Neuronal stem cell (in vitro differentiated cells): ENCODE results near the gene RPS6KA2.

Source experiments
- DNase-seq: peaks from one replicate; pipeline ENCODE4 v3.0.0-alpha.2; 2013; ENCODE audit warnings: low spot score
- H2AFZ ChIP-seq: one replicate; pipeline ENCODE4 v1.6.1; 2013; ENCODE audit warnings: mild to moderate bottlenecking, low read length, inconsistent platforms
- H2AK5ac ChIP-seq: 2 replicates; pipeline ENCODE4 v1.6.1; 2013; ENCODE audit warnings: low read depth, mild to moderate bottlenecking, inconsistent platforms, low read length, moderate library complexity, mixed read lengths
- H2BK120ac ChIP-seq: 2 replicates; pipeline ENCODE4 v1.6.1; 2013; ENCODE audit warnings: low read depth, mild to moderate bottlenecking, inconsistent platforms, low read length, moderate library complexity, mixed read lengths
- H2BK12ac ChIP-seq: one replicate; pipeline ENCODE4 v1.6.1; 2013; ENCODE audit warnings: low read length, inconsistent platforms
- H2BK15ac ChIP-seq: 2 replicates; pipeline ENCODE4 v1.6.1; 2013; ENCODE audit warnings: mild to moderate bottlenecking, low read length, inconsistent platforms, mixed read lengths
- H2BK5ac ChIP-seq: one replicate; pipeline ENCODE4 v1.6.1; 2013; ENCODE audit warnings: inconsistent platforms, mild to moderate bottlenecking, low read length, moderate library complexity
- H3K14ac ChIP-seq: one replicate; pipeline ENCODE4 v1.6.1; 2013; ENCODE audit warnings: low read length, inconsistent platforms
- H3K18ac ChIP-seq: 2 replicates; pipeline ENCODE4 v1.6.1; 2013; ENCODE audit warnings: low read length, inconsistent platforms
- H3K23ac ChIP-seq: 2 replicates; pipeline ENCODE4 v1.6.1; 2013; ENCODE audit warnings: low read depth, mild to moderate bottlenecking, mixed read lengths, low read length, inconsistent platforms; ENCODE audit not compliant: poor library complexity
- H3K27ac ChIP-seq: replicated peaks from 3 replicates; pipeline ENCODE4 v1.5.1; 2013; ENCODE audit warnings: low read length, inconsistent platforms
- H3K27me3 ChIP-seq, 3 experiments: 2 replicates each; pipeline ENCODE4 v1.6.1; 2013; ENCODE audit warnings: low read length in 3 of 3, mild to moderate bottlenecking in 2 of 3, inconsistent platforms in 1 of 3, low read depth in 1 of 3, mixed read lengths in 1 of 3, moderate library complexity in 1 of 3; ENCODE audit not compliant: control insufficient read depth in 3 of 3, insufficient read depth in 3 of 3
- H3K36me3 ChIP-seq, 2 donors: replicated peaks in 1 of 2; 2 replicates each; pipeline ENCODE4 v1.6.1; 2013; ENCODE audit warnings: low read length in 2 of 2; ENCODE audit not compliant: control insufficient read depth in 2 of 2, insufficient read depth in 2 of 2
- H3K4ac ChIP-seq: 2 replicates; pipeline ENCODE4 v1.6.1; 2013; ENCODE audit warnings: inconsistent platforms, mild to moderate bottlenecking, low read length, moderate library complexity
- H3K4me1 ChIP-seq, 2 donors: 1 replicate in 1 of 2; 2 replicates in 1 of 2; pipeline ENCODE4 v1.6.1; 2013; ENCODE audit warnings: low read length in 2 of 2, low read depth in 1 of 2; ENCODE audit not compliant: control insufficient read depth in 2 of 2, insufficient read depth in 1 of 2
- H3K4me2 ChIP-seq: one replicate; pipeline ENCODE4 v1.6.1; 2013; ENCODE audit warnings: mild to moderate bottlenecking, low read length, inconsistent platforms; ENCODE audit not compliant: insufficient read depth, poor library complexity, severe bottlenecking
- H3K4me3 ChIP-seq, 2 donors: 2 replicates each; pipeline ENCODE4 v1.5.1; 2013; ENCODE audit warnings: low read length in 2 of 2, mild to moderate bottlenecking in 2 of 2, inconsistent platforms in 1 of 2, moderate library complexity in 1 of 2
- H3K79me1 ChIP-seq: one replicate; pipeline ENCODE4 v1.6.1; 2013; ENCODE audit warnings: low read depth, mild to moderate bottlenecking, inconsistent platforms, low read length, moderate library complexity
- H3K9ac ChIP-seq: one replicate; pipeline ENCODE4 v1.6.1; 2013; ENCODE audit warnings: mild to moderate bottlenecking, low read depth, low read length, inconsistent platforms; ENCODE audit not compliant: poor library complexity
- H3K9me3 ChIP-seq, 2 donors: replicated peaks in 1 of 2; 2 replicates each; pipeline versions ENCODE3 to v1.6.1; 2013; ENCODE audit warnings: low read length in 2 of 2, mild to moderate bottlenecking in 2 of 2, inconsistent platforms in 1 of 2, low read depth in 1 of 2, mixed read lengths in 1 of 2, moderate library complexity in 1 of 2; ENCODE audit not compliant: control insufficient read depth in 2 of 2, insufficient read depth in 1 of 2
- H4K8ac ChIP-seq: one replicate; pipeline ENCODE4 v1.6.1; 2013; ENCODE audit warnings: low read depth, mild to moderate bottlenecking, inconsistent platforms, low read length, moderate library complexity
- H4K91ac ChIP-seq: one replicate; pipeline ENCODE4 v1.6.1; 2013; ENCODE audit warnings: low read length, low read depth, mild to moderate bottlenecking, inconsistent platforms; ENCODE audit not compliant: poor library complexity
- WGBS, 2 donors: extraction: QIAGEN DNeasy Blood & Tissue Kit; methylation state at CpG; one replicate each; pipeline ENCODE4 v1.1.7; 2013; ENCODE audit warnings: missing lambda C conversion rate in 2 of 2, mixed read lengths in 1 of 2; ENCODE audit not compliant: insufficient read length in 2 of 2, insufficient replicate concordance in 1 of 2; ENCODE audit errors: extremely low coverage in 2 of 2; 5-methylcytosine and 5-hydroxymethylcytosine counted together

RPS6KA2 gene

DNA sequence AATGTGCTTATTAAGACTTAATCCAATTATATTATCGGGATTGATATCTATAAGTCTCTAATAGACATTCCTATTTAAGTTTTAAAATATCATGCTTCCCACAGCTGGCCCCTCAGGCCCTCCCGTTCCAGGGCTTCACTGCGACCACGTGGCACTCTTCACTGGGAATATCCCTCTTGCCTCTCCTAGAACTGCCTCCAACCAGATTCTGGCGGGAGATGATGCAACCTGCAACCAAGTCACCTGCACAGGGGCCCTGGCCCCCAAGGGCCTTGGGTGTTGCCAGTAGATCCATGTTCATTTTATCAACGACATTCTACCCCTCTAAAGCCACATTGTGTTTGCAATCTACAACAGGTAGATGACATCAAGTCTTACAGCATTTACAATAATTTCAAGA, 22.1 kb downstream of the RPS6KA2 start:
- Histone ChIP-seq H3K36me3 (peaks cover 0 to 13% of the 10 kb centered on the region in 2 donors), H3K27me3 (no peaks in the 10 kb centered on the region), H2BK12ac (no peak overlapping the region), H3K9ac (no peak overlapping the region), H4K8ac (no peak overlapping the region), H3K27ac (no peak overlapping the region), H3K4me1 (no peaks in the 10 kb centered on the region), H2BK120ac (no peak overlapping the region), H4K91ac (no peak overlapping the region), H3K4ac (no peak overlapping the region), H3K4me3 (no peak overlapping the region), H2AK5ac (no peak overlapping the region), H2AFZ (no peak overlapping the region), H2BK5ac (no peak overlapping the region), H3K79me1 (peaks cover 5% of the 10 kb centered on the region), H3K23ac (no peak overlapping the region), H3K14ac (no peak overlapping the region), H2BK15ac (no peak overlapping the region), H3K18ac (no peak overlapping the region), H3K4me2 (no peak overlapping the region), H3K9me3 (peaks cover 1 to 19% of the 10 kb centered on the region in 2 donors)
- no peak for DNase-seq
- no CpG with 5 or more reads among the region's 6 CpGs for WGBS, 2 donors

DNA sequence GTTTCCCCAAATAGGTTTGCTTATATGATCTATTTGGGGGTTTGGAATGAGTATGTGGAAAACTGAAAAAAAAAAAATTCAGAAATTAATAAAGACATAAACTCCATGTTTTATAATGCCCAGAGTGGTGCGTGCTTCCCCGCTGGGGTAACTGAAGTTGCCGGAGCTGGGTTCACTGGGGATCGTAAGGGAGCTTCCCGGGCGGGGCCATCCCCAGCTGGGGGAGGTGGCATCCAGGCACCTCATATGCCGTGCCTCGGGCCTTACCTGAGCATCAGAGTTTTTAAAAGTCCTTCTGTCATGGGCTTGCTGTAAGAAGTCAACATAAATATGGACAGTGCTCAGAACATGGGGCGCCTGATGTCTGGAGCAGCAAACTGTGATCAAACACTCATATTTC, 22.7 kb downstream of the RPS6KA2 start:
- no peak overlapping the region for H2AFZ ChIP-seq
- no CpG with 5 or more reads among the region's 9 CpGs for WGBS, 2 donors

GRCh38 chr6:166603043-166603690, 23.9 kb downstream of the RPS6KA2 start:
- H3K18ac ChIP-seq = no peak overlapping the region
- no peak overlapping the region for H3K4ac ChIP-seq
- peaks cover 1 to 19% of the 10 kb centered on the region in 2 donors for H3K9me3 ChIP-seq
- no peak overlapping the region for H3K27ac ChIP-seq
- no peak overlapping the region for H3K4me2 ChIP-seq
- H3K23ac ChIP-seq = no peak overlapping the region
- H3K14ac ChIP-seq = no peak overlapping the region
- no CpG with 5 or more reads among the region's 14 CpGs for WGBS, 2 donors
- H4K91ac ChIP-seq = no peak overlapping the region
- H2BK120ac ChIP-seq = no peak overlapping the region
- no peak overlapping the region for H2AK5ac ChIP-seq
- H3K79me1 ChIP-seq = peaks cover 4% of the 10 kb centered on the region
- DNase-seq = no peak
- H3K9ac ChIP-seq = no peak overlapping the region
- no peak overlapping the region for H2AFZ ChIP-seq
- H4K8ac ChIP-seq = no peak overlapping the region
- no peak overlapping the region for H2BK5ac ChIP-seq
- peaks cover 0 to 7% of the 10 kb centered on the region in 2 donors for H3K4me1 ChIP-seq
- H3K4me3 ChIP-seq = no peak overlapping the region
- H2BK12ac ChIP-seq = no peak overlapping the region
- H3K36me3 ChIP-seq = peaks cover 0 to 12% of the 10 kb centered on the region in 2 donors
- H3K27me3 ChIP-seq = no peaks in the 10 kb centered on the region
- no peak overlapping the region for H2BK15ac ChIP-seq

More for the DNA sequence above, 22.7 kb downstream of the RPS6KA2 start:
- DNase-seq = no peak
- Histone ChIP-seq H2BK12ac (no peak overlapping the region), H3K9ac (no peak overlapping the region), H3K4me1 (peaks cover 0 to 1% of the 10 kb centered on the region in 2 donors), H3K4ac (no peak overlapping the region), H3K23ac (no peak overlapping the region), H3K4me3 (no peak overlapping the region), H3K27ac (no peak overlapping the region), H2BK15ac (no peak overlapping the region), H3K9me3 (peaks cover 1 to 19% of the 10 kb centered on the region in 2 donors), H3K18ac (no peak overlapping the region), H3K14ac (no peak overlapping the region), H3K36me3 (peaks cover 0 to 12% of the 10 kb centered on the region in 2 donors), H4K8ac (no peak overlapping the region), H3K27me3 (no peaks in the 10 kb centered on the region), H2AK5ac (no peak overlapping the region), H2BK5ac (no peak overlapping the region), H4K91ac (no peak overlapping the region), H3K79me1 (peaks cover 4% of the 10 kb centered on the region), H3K4me2 (no peak overlapping the region), H2BK120ac (no peak overlapping the region)

GRCh38 chr6:166601956-166602355, 25.1 kb downstream of the RPS6KA2 start:
- no CpG with 5 or more reads among the region's 10 CpGs for WGBS, 2 donors
- no peak overlapping the region for H3K27ac ChIP-seq
- no peak overlapping the region for H3K4me3 ChIP-seq
- no peak overlapping the region for H4K91ac ChIP-seq
- H3K36me3 ChIP-seq = peaks cover 0 to 12% of the 10 kb centered on the region in 2 donors
- H3K4ac ChIP-seq = no peak overlapping the region
- no peak overlapping the region for H2BK15ac ChIP-seq
- no peak overlapping the region for H2AFZ ChIP-seq
- H3K23ac ChIP-seq = no peak overlapping the region
- no peak overlapping the region for H3K18ac ChIP-seq
- peak overlapping the region; percentile 37 for H3K9ac ChIP-seq
- no peak overlapping the region for H2AK5ac ChIP-seq
- no peaks in the 10 kb centered on the region for H3K27me3 ChIP-seq
- H2BK5ac ChIP-seq = no peak overlapping the region
- H3K14ac ChIP-seq = no peak overlapping the region
- no peak overlapping the region for H2BK120ac ChIP-seq
- H3K79me1 ChIP-seq = peaks cover 4% of the 10 kb centered on the region
- no peak overlapping the region for H4K8ac ChIP-seq
- DNase-seq = no peak
- H3K4me2 ChIP-seq = no peak overlapping the region
- H3K9me3 ChIP-seq = peaks cover 1 to 19% of the 10 kb centered on the region in 2 donors
- H3K4me1 ChIP-seq = peaks cover 0 to 13% of the 10 kb centered on the region in 2 donors
- no peak overlapping the region for H2BK12ac ChIP-seq
